HepG2 (cell line): ENCODE data around the gene GATAD2B. TPM values are rescaled to one million over a fixed set of nuclear protein-coding genes. Genes with fewer than 3 reads are reported as not detected.
A peak's percentile ranks its signal among the peaks of the same experiment; 100 is the strongest.

Experiments used
- FOXO4 ChIP-seq: sonication (generic); formaldehyde crosslinking; conservative IDR thresholded peaks from 2 replicates; pipeline ENCODE4 v1.8.1; 2023; ENCODE audit warnings: missing genetic modification reagents
- KIAA2018 ChIP-seq: sonication (generic); formaldehyde crosslinking; IDR thresholded peaks from 2 replicates; pipeline ENCODE4 v1.5.0; 2020; ENCODE audit warnings: mild to moderate bottlenecking, missing genetic modification reagents, borderline replicate concordance
- MTERF4 ChIP-seq: sonication (generic); formaldehyde crosslinking; IDR thresholded peaks from 2 replicates; pipeline ENCODE4 v1.8.0; 2023; ENCODE audit warnings: mild to moderate bottlenecking, missing genetic modification reagents
- NR0B2 ChIP-seq: sonication (generic); formaldehyde crosslinking; IDR thresholded peaks from 2 replicates; pipeline ENCODE4 v1.4.0; 2020; ENCODE audit warnings: mild to moderate bottlenecking, missing genetic modification reagents
- ZBTB46 ChIP-seq: sonication (generic); formaldehyde crosslinking; IDR thresholded peaks from 2 replicates; pipeline ENCODE4 v1.4.0; 2020; ENCODE audit warnings: mild to moderate bottlenecking, missing genetic modification reagents, borderline replicate concordance
- ZNF432 ChIP-seq: sonication (generic); formaldehyde crosslinking; IDR thresholded peaks from 2 replicates; pipeline ENCODE4 v1.5.0; 2020; ENCODE audit warnings: missing genetic modification reagents, mild to moderate bottlenecking, borderline replicate concordance
- ZNF614 ChIP-seq: IDR thresholded peaks from 2 replicates; pipeline ENCODE4 v1.6.1; 2018; ENCODE audit warnings: missing biosample characterization, missing genetic modification reagents, inconsistent platforms, borderline replicate concordance
- ZNF784 ChIP-seq: sonication (generic); formaldehyde crosslinking; IDR thresholded peaks from 2 replicates; pipeline ENCODE4 v1.5.1; 2020; ENCODE audit warnings: missing genetic modification reagents, mild to moderate bottlenecking, borderline replicate concordance
- ZNF816 ChIP-seq: sonication (generic); formaldehyde crosslinking; IDR thresholded peaks from 2 replicates; pipeline ENCODE4 v1.8.0; 2022; ENCODE audit warnings: missing genetic modification reagents, mild to moderate bottlenecking, borderline replicate concordance
- polyA plus RNA-seq, 8 experiments: library from polyadenylated mRNA; depleted of rRNA in 3 of 8; stranded (reverse) in 7 of 8; unstranded in 1 of 8; fragments of >200 nt; fragmentation: Illumina TruSeq in 4 of 8; extraction: Trizol in 4 of 8; gene quantifications; 2 replicates each; pipeline versions ENCODE4 v1.2.1 to v1.2.3, GENCODE V29; 2011 to 2016; ENCODE audit warnings: low read depth in 4 of 8, missing spikeins in 1 of 8, mixed read lengths in 1 of 8; ENCODE audit not compliant: insufficient read depth in 1 of 8
- total RNA-seq, 5 experiments: library from RNA; depleted of rRNA; stranded (reverse); fragments of >200 nt; fragmentation: Illumina TruSeq; extraction: Trizol; gene quantifications; 2 replicates each; pipeline ENCODE4 v1.2.3, GENCODE V29; 2016; ENCODE audit warnings: low read depth in 1 of 5

The GATAD2B gene
- total and polyA plus RNA-seq, 2 of the 13 experiments (the other 11 are each of a cell fraction or from before 2014, with no cell fraction given): 3.2 to 5.2 TPM

GRCh38 chr1:153775458-153776327, 147.1 kb downstream of the GATAD2B start (continued):
- TF ChIP-seq KIAA2018 (CRISPR knock-in tag) (peak; percentile 43; the same call in 1 of the 2 replicates), NR0B2 (CRISPR knock-in tag) (no peak), ZNF432 (CRISPR knock-in tag) (no peak), ZNF784 (peak; percentile 58; the same call in 1 of the 2 replicates), ZNF816 (no peak), ZNF614 (peak; percentile 24; the same call in 1 of the 2 replicates), MTERF4 (CRISPR knock-in tag) (0 out of 2 replicates have a peak, but pooled peaks have one; percentile 80), FOXO4 (no peak), ZBTB46 (CRISPR knock-in tag) (no peak)
